Panc1 (cell line): ENCODE results near the gene MROH2A.

ENCODE experiments used
- POLR2AphosphoS5 ChIP-seq: IDR thresholded peaks from 2 replicates; pipeline ENCODE4 v1.6.1; 2012; ENCODE audit warnings: mild to moderate bottlenecking, low read depth, low read length, moderate library complexity
- REST ChIP-seq, 2 experiments: IDR thresholded peaks; 2 replicates each; pipeline ENCODE4 v1.6.1; 2011 to 2012; ENCODE audit warnings: low read depth in 2 of 2, control low read depth in 1 of 2, low read length in 1 of 2, mild to moderate bottlenecking in 1 of 2, moderate library complexity in 1 of 2; ENCODE audit not compliant: insufficient read depth in 1 of 2
- SIN3A ChIP-seq: IDR thresholded peaks from 2 replicates; pipeline ENCODE4 v1.6.1; 2012; ENCODE audit warnings: low read depth, mild to moderate bottlenecking, low read length, moderate library complexity, borderline replicate concordance; ENCODE audit not compliant: insufficient read depth
- TF ChIP-seq, protein P1 (sequence below): fragments of 450-650 bp; IDR thresholded peaks from 2 replicates; pipeline ENCODE4 v1.5.1; 2017; ENCODE audit warnings: mild to moderate bottlenecking

GRCh38 chr2:233772153-233772552, 6.0 kb upstream of the MROH2A start:
- TF ChIP-seq, protein P1, sequence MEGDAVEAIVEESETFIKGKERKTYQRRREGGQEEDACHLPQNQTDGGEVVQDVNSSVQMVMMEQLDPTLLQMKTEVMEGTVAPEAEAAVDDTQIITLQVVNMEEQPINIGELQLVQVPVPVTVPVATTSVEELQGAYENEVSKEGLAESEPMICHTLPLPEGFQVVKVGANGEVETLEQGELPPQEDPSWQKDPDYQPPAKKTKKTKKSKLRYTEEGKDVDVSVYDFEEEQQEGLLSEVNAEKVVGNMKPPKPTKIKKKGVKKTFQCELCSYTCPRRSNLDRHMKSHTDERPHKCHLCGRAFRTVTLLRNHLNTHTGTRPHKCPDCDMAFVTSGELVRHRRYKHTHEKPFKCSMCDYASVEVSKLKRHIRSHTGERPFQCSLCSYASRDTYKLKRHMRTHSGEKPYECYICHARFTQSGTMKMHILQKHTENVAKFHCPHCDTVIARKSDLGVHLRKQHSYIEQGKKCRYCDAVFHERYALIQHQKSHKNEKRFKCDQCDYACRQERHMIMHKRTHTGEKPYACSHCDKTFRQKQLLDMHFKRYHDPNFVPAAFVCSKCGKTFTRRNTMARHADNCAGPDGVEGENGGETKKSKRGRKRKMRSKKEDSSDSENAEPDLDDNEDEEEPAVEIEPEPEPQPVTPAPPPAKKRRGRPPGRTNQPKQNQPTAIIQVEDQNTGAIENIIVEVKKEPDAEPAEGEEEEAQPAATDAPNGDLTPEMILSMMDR = no peak
- TF ChIP-seq POLR2AphosphoS5 (no peak), REST (IDR thresholded peaks at IDR 0.05; ENCODE audit: insufficient read depth in 1 of 2, low read depth in 2 of 2, low read length in 1 of 2) (no peak), SIN3A (no peak)
